Neural cell (in vitro differentiated cells): ENCODE measurements around the gene DPH5. TPM values are rescaled to one million over a fixed set of nuclear protein-coding genes. Genes with fewer than 3 reads are reported as not detected.

Experiments used
- H2AFZ ChIP-seq: fragments of 200-600, 300-800 bp; sonication (generic), shearing (Covaris generic); 2 replicates; pipeline ENCODE4 v1.6.0; 2014; ENCODE audit warnings: low read depth, mild to moderate bottlenecking, antibody characterized with exemption, low read length, moderate library complexity
- H3F3A ChIP-seq: fragments of 200-600 bp; shearing (Covaris generic); 2 replicates; pipeline ENCODE4 v1.6.1; 2016; ENCODE audit warnings: mild to moderate bottlenecking, moderate library complexity, mixed read lengths, antibody characterized with exemption, low read length; ENCODE audit not compliant: insufficient read depth, poor library complexity, severe bottlenecking
- H3K27ac ChIP-seq: fragments of 200-600, 300-800 bp; sonication (generic), shearing (Covaris generic); 2 replicates; pipeline ENCODE4 v1.5.1; 2014; ENCODE audit warnings: mild to moderate bottlenecking, low read length, moderate library complexity
- H3K27me3 ChIP-seq: fragments of 300-800, 200-600 bp; sonication (generic), shearing (Covaris generic); 2 replicates; pipeline ENCODE4 v1.6.0; 2014; ENCODE audit warnings: mild to moderate bottlenecking, low read depth, low read length, moderate library complexity; ENCODE audit not compliant: insufficient read depth
- H3K36me3 ChIP-seq: fragments of 300-800, 200-600 bp; sonication (generic), shearing (Covaris generic); 2 replicates; pipeline ENCODE4 v1.5.1; 2014; ENCODE audit warnings: mild to moderate bottlenecking, antibody characterized with exemption, low read length, moderate library complexity; ENCODE audit not compliant: insufficient read depth
- H3K4me2 ChIP-seq: fragments of 300-800, 200-600 bp; sonication (generic), shearing (Covaris generic); 2 replicates; pipeline ENCODE4 v1.6.0; 2014; ENCODE audit warnings: mild to moderate bottlenecking, low read length
- H3K4me3 ChIP-seq: fragments of 300-800, 200-600 bp; sonication (generic), shearing (Covaris generic); 2 replicates; pipeline ENCODE4 v1.5.1; 2014; ENCODE audit warnings: mild to moderate bottlenecking, low read length, moderate library complexity
- H3K79me2 ChIP-seq: fragments of 200-600 bp; shearing (Covaris generic); replicated peaks from 2 replicates; pipeline ENCODE4 v1.6.0; 2014; ENCODE audit warnings: mild to moderate bottlenecking, low read length, moderate library complexity; ENCODE audit not compliant: insufficient read depth
- H3K9ac ChIP-seq: fragments of 300-800, 200-600 bp; sonication (generic), shearing (Covaris generic); 2 replicates; pipeline ENCODE4 v1.6.1; 2016; ENCODE audit warnings: mild to moderate bottlenecking, low read length, mixed read lengths
- H3K9me2 ChIP-seq: fragments of 200-600 bp; shearing (Covaris generic); 2 replicates; pipeline ENCODE4 v1.6.1; 2016; ENCODE audit warnings: mild to moderate bottlenecking, low read length, mixed read lengths; ENCODE audit not compliant: insufficient read depth
- H3K9me3 ChIP-seq: fragments of 200-600, 300-800 bp; sonication (generic), shearing (Covaris generic); 2 replicates; pipeline ENCODE4 v1.6.1; 2016; ENCODE audit warnings: mild to moderate bottlenecking, mixed run types, low read length, moderate library complexity, mixed read lengths
- H4K20me1 ChIP-seq: fragments of 200-600 bp; shearing (Covaris generic); 2 replicates; pipeline ENCODE4 v1.6.1; 2016; ENCODE audit warnings: mild to moderate bottlenecking, mixed run types; ENCODE audit not compliant: insufficient read depth
- CTCF ChIP-seq: fragments of 450-650 bp; IDR thresholded peaks from 2 replicates; pipeline ENCODE4 v1.5.1; 2014; ENCODE audit warnings: antibody characterized with exemption, mild to moderate bottlenecking, moderate library complexity; ENCODE audit not compliant: poor library complexity, severe bottlenecking
- EP300 ChIP-seq: fragments of 450-650 bp; conservative IDR thresholded peaks from 2 replicates; pipeline ENCODE4 v1.6.1; 2014; ENCODE audit warnings: antibody characterized with exemption, mild to moderate bottlenecking, moderate library complexity; ENCODE audit not compliant: poor library complexity, severe bottlenecking
- EZH2 ChIP-seq: fragments of 200-600, 300-800 bp; shearing (Covaris generic), sonication (generic); IDR thresholded peaks from 2 replicates; pipeline ENCODE4 v1.6.1; 2014; ENCODE audit warnings: antibody characterized with exemption, low read length, borderline replicate concordance, mild to moderate bottlenecking; ENCODE audit not compliant: insufficient read depth, poor library complexity, severe bottlenecking
- MXI1 ChIP-seq: fragments of 450-650 bp; conservative IDR thresholded peaks from 2 replicates; pipeline ENCODE4 v1.6.1; 2014; ENCODE audit warnings: antibody characterized with exemption, mild to moderate bottlenecking; ENCODE audit not compliant: poor library complexity, severe bottlenecking
- POLR2AphosphoS5 ChIP-seq: IDR thresholded peaks from 2 replicates; pipeline ENCODE4 v1.6.1; 2012
- RAD21 ChIP-seq: fragments of 450-650 bp; conservative IDR thresholded peaks from 2 replicates; pipeline ENCODE4 v1.6.1; 2014; ENCODE audit warnings: antibody characterized with exemption, mild to moderate bottlenecking, moderate library complexity
- SMC3 ChIP-seq: fragments of 450-650 bp; conservative IDR thresholded peaks from 2 replicates; pipeline ENCODE4 v1.6.1; 2014; ENCODE audit warnings: antibody characterized with exemption, mild to moderate bottlenecking, moderate library complexity; ENCODE audit not compliant: poor library complexity
- TAF1 ChIP-seq: IDR thresholded peaks from 2 replicates; pipeline ENCODE4 v1.6.1; 2012; ENCODE audit warnings: low read depth
- polyA plus RNA-seq: library from polyadenylated mRNA; depleted of rRNA; stranded (reverse); fragments of >200 nt; gene quantifications from 2 replicates; pipeline ENCODE4 v1.2.3, GENCODE V29; 2014
- TF ChIP-seq, protein P1 (sequence below): IDR thresholded peaks from 2 replicates; pipeline ENCODE4 v1.6.1; 2012; ENCODE audit warnings: borderline replicate concordance

DPH5 gene
- polyA plus RNA-seq, 1 donor from 2014 or later: 55.7 TPM

- TF ChIP-seq RAD21: no peak
- no peak for TF ChIP-seq EZH2
- TF ChIP-seq CTCF: no peak
- TF ChIP-seq MXI1: no peak
- TF ChIP-seq POLR2AphosphoS5: no peak
- TF ChIP-seq TAF1: no peak
- no peak for TF ChIP-seq EP300
- no peak for TF ChIP-seq SMC3
- TF ChIP-seq, protein P1, sequence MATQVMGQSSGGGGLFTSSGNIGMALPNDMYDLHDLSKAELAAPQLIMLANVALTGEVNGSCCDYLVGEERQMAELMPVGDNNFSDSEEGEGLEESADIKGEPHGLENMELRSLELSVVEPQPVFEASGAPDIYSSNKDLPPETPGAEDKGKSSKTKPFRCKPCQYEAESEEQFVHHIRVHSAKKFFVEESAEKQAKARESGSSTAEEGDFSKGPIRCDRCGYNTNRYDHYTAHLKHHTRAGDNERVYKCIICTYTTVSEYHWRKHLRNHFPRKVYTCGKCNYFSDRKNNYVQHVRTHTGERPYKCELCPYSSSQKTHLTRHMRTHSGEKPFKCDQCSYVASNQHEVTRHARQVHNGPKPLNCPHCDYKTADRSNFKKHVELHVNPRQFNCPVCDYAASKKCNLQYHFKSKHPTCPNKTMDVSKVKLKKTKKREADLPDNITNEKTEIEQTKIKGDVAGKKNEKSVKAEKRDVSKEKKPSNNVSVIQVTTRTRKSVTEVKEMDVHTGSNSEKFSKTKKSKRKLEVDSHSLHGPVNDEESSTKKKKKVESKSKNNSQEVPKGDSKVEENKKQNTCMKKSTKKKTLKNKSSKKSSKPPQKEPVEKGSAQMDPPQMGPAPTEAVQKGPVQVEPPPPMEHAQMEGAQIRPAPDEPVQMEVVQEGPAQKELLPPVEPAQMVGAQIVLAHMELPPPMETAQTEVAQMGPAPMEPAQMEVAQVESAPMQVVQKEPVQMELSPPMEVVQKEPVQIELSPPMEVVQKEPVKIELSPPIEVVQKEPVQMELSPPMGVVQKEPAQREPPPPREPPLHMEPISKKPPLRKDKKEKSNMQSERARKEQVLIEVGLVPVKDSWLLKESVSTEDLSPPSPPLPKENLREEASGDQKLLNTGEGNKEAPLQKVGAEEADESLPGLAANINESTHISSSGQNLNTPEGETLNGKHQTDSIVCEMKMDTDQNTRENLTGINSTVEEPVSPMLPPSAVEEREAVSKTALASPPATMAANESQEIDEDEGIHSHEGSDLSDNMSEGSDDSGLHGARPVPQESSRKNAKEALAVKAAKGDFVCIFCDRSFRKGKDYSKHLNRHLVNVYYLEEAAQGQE: no peak
- Histone ChIP-seq H3K27ac (no peak overlapping the region), H2AFZ (no peak overlapping the region), H3K79me2 (no peaks in the 10 kb centered on the region), H3K9ac (no peak overlapping the region), H3K4me3 (no peak overlapping the region), H4K20me1 (no peaks in the 10 kb centered on the region), H3K9me2 (no peaks in the 10 kb centered on the region), H3K36me3 (no peaks in the 10 kb centered on the region), H3K9me3 (no peaks in the 10 kb centered on the region), H3K27me3 (no peaks in the 10 kb centered on the region), H3K4me2 (no peak overlapping the region), H3F3A (peaks cover 4% of the 10 kb centered on the region)
These were observed 40.8 kb upstream of the DPH5 start for GRCh38 chr1:101066260-101066936.

DNA sequence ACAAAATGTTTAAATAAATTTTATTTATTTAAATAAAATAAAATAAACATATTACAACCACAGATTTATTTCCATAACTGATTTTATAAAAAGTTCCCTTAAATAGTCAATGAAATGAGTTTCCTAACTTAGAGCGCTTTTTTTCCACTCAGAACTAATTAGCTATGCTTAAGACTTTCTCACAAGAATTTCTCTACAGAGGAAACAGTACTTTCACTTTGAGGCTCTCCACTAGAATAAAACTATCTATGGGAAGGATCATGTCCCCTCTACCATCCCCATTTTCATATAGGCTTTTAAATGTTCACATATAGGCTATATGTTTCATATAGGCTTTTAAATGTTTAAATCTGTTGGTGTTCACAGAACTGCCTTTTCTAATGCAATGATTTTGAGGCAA lies 40.0 kb upstream of the DPH5 start:
- Histone ChIP-seq H3K36me3 (no peaks in the 10 kb centered on the region), H2AFZ (no peak overlapping the region), H3K9me3 (no peaks in the 10 kb centered on the region), H3K4me2 (no peak overlapping the region), H3K4me3 (no peak overlapping the region), H3K9me2 (no peaks in the 10 kb centered on the region), H4K20me1 (no peaks in the 10 kb centered on the region), H3K27me3 (no peaks in the 10 kb centered on the region), H3F3A (peaks cover 4% of the 10 kb centered on the region), H3K27ac (no peak overlapping the region), H3K9ac (no peak overlapping the region), H3K79me2 (no peaks in the 10 kb centered on the region)
- TF ChIP-seq RAD21 (no peak), SMC3 (no peak), EZH2 (no peak), POLR2AphosphoS5 (no peak), TAF1 (no peak), MXI1 (no peak), EP300 (no peak), CTCF (no peak)
- TF ChIP-seq, protein P1: no peak
